ENCODE results near the gene MYO7B. TPM values are rescaled to one million over a fixed set of nuclear protein-coding genes. Genes with fewer than 3 reads are reported as not detected.

The MYO7B gene
- total RNA-seq, 1 donor from 2014 or later: 0.04 TPM

GRCh38 chr2:127641846-127642507 is 106.5 kb downstream of the MYO7B start:
- no peak for TF ChIP-seq CTCF (IDR thresholded peaks at IDR 0.05; ENCODE audit: unreplicated experiment)
- Mint-ChIP-seq H3K4me1 (peaks cover 7% of the 10 kb centered on the region), H3K36me3 (no peaks in the 10 kb centered on the region), H3K27ac (no peak overlapping the region), H3K9me3 (no peaks in the 10 kb centered on the region), H3K4me3 (no peak overlapping the region), H3K27me3 (ENCODE audit: low read depth) (no peaks in the 10 kb centered on the region)
- DNase-seq (ENCODE audit: low spot score in 2 of 2, unreplicated experiment in 2 of 2): no peak

- H3K36me3 Mint-ChIP-seq: no peaks in the 10 kb centered on the region
- H3K27me3 Mint-ChIP-seq (ENCODE audit: low read depth): no peaks in the 10 kb centered on the region
- no peak for TF ChIP-seq CTCF (IDR thresholded peaks at IDR 0.05; ENCODE audit: unreplicated experiment)
- H3K4me3 Mint-ChIP-seq: no peak overlapping the region
- H3K27ac Mint-ChIP-seq: no peak overlapping the region
- H3K9me3 Mint-ChIP-seq: no peaks in the 10 kb centered on the region
- peaks cover 8% of the 10 kb centered on the region for H3K4me1 Mint-ChIP-seq
- no peak for DNase-seq (ENCODE audit: low spot score in 2 of 2, unreplicated experiment in 2 of 2)
These were observed 107.4 kb downstream of the MYO7B start for GRCh38 chr2:127642706-127643438.

GRCh38 chr2:127643439-127644065 is 108.1 kb downstream of the MYO7B start:
- Mint-ChIP-seq H3K4me3 (no peak overlapping the region), H3K27me3 (ENCODE audit: low read depth) (no peaks in the 10 kb centered on the region), H3K9me3 (no peaks in the 10 kb centered on the region), H3K27ac (no peak overlapping the region), H3K4me1 (peaks cover 6% of the 10 kb centered on the region), H3K36me3 (no peaks in the 10 kb centered on the region)
- TF ChIP-seq CTCF (IDR thresholded peaks at IDR 0.05; ENCODE audit: unreplicated experiment): no peak
- DNase-seq (ENCODE audit: low spot score in 2 of 2, unreplicated experiment in 2 of 2): no peak

- Mint-ChIP-seq H3K36me3 (no peaks in the 10 kb centered on the region), H3K9me3 (no peaks in the 10 kb centered on the region), H3K4me3 (no peak overlapping the region), H3K4me1 (peaks cover 6% of the 10 kb centered on the region), H3K27ac (no peak overlapping the region), H3K27me3 (ENCODE audit: low read depth) (no peaks in the 10 kb centered on the region)
- no peak for DNase-seq (ENCODE audit: low spot score in 2 of 2, unreplicated experiment in 2 of 2)
- no peak for TF ChIP-seq CTCF (IDR thresholded peaks at IDR 0.05; ENCODE audit: unreplicated experiment)
These were observed 108.9 kb downstream of the MYO7B start for GRCh38 chr2:127644066-127645025.

GRCh38 chr2:127645026-127645394 is 109.5 kb downstream of the MYO7B start:
- Mint-ChIP-seq H3K27ac (no peak overlapping the region), H3K4me3 (no peak overlapping the region), H3K4me1 (peaks cover 9% of the 10 kb centered on the region), H3K27me3 (ENCODE audit: low read depth) (no peaks in the 10 kb centered on the region), H3K9me3 (no peaks in the 10 kb centered on the region), H3K36me3 (no peaks in the 10 kb centered on the region)
- no peak for TF ChIP-seq CTCF (IDR thresholded peaks at IDR 0.05; ENCODE audit: unreplicated experiment)
- no peak for DNase-seq (ENCODE audit: low spot score in 2 of 2, unreplicated experiment in 2 of 2)

Data from mesothelial cell of epicardium (in vitro differentiated cells).